WTC11 (cell line): ENCODE measurements around the gene KIAA1328. TPM values are rescaled to one million over a fixed set of nuclear protein-coding genes. Genes with fewer than 3 reads are reported as not detected.

Experiments used
- AFF4 ChIP-seq: sonication (generic); formaldehyde crosslinking; IDR thresholded peaks from 2 replicates; pipeline ENCODE4 v1.8.1; 2023; ENCODE audit warnings: mild to moderate bottlenecking, missing genetic modification reagents, borderline replicate concordance
- CREM ChIP-seq: sonication (generic); formaldehyde crosslinking; IDR thresholded peaks from 2 replicates; pipeline ENCODE4 v1.8.1; 2022; ENCODE audit warnings: mild to moderate bottlenecking, missing genetic modification reagents, moderate library complexity
- ERG ChIP-seq: fragments of 250-450 bp; sonication (Bioruptor Pico); IDR thresholded peaks from 2 replicates; pipeline ENCODE4 v1.8.0; 2021; ENCODE audit warnings: mild to moderate bottlenecking
- ETV6 ChIP-seq: sonication (generic); formaldehyde crosslinking; IDR thresholded peaks from 2 replicates; pipeline ENCODE4 v1.8.1; 2022; ENCODE audit warnings: mild to moderate bottlenecking, missing genetic modification reagents
- FOXP1 ChIP-seq: sonication (generic); formaldehyde crosslinking; IDR thresholded peaks from 2 replicates; pipeline ENCODE4 v1.8.0; 2022; ENCODE audit warnings: missing genetic modification reagents, mild to moderate bottlenecking, moderate library complexity, borderline replicate concordance
- GABPB1 ChIP-seq: sonication (generic); formaldehyde crosslinking; IDR thresholded peaks from 2 replicates; pipeline ENCODE4 v1.8.1; 2023; ENCODE audit warnings: mild to moderate bottlenecking, missing genetic modification reagents
- GRHL2 ChIP-seq: fragments of 250-450 bp; sonication (Bioruptor Pico); IDR thresholded peaks from 2 replicates; pipeline ENCODE4 v1.8.0; 2022; ENCODE audit warnings: mild to moderate bottlenecking, moderate library complexity; ENCODE audit not compliant: insufficient replicate concordance, severe bottlenecking
- JUN ChIP-seq: sonication (generic); formaldehyde crosslinking; IDR thresholded peaks from 2 replicates; pipeline ENCODE4 v1.8.0; 2023; ENCODE audit warnings: mild to moderate bottlenecking, missing genetic modification reagents
- MAX ChIP-seq: sonication (generic); formaldehyde crosslinking; IDR thresholded peaks from 2 replicates; pipeline ENCODE4 v1.8.0; 2022; ENCODE audit warnings: mild to moderate bottlenecking, missing genetic modification reagents
- MXD4 ChIP-seq: fragments of 250-450 bp; sonication (Bioruptor Pico); IDR thresholded peaks from 2 replicates; pipeline ENCODE4 v1.8.0; 2021; ENCODE audit warnings: mild to moderate bottlenecking, moderate library complexity, borderline replicate concordance
- MYBL2 ChIP-seq: sonication (generic); formaldehyde crosslinking; IDR thresholded peaks from 2 replicates; pipeline ENCODE4 v1.8.1; 2023; ENCODE audit warnings: mild to moderate bottlenecking, moderate library complexity, missing genetic modification reagents
- NFATC4 ChIP-seq: fragments of 250-450 bp; sonication (Bioruptor Pico); IDR thresholded peaks from 2 replicates; pipeline ENCODE4 v1.9.0; 2021; ENCODE audit warnings: mild to moderate bottlenecking
- NFYB ChIP-seq: sonication (generic); formaldehyde crosslinking; conservative IDR thresholded peaks from 2 replicates; pipeline ENCODE4 v1.8.0; 2022; ENCODE audit warnings: low read depth, missing genetic modification reagents
- NR3C1 ChIP-seq: sonication (generic); formaldehyde crosslinking; conservative IDR thresholded peaks from 2 replicates; pipeline ENCODE4 v1.8.1; 2023; ENCODE audit warnings: low read depth, mild to moderate bottlenecking, missing genetic modification reagents
- RELA ChIP-seq: sonication (generic); formaldehyde crosslinking; IDR thresholded peaks from 2 replicates; pipeline ENCODE4 v1.8.1; 2022; ENCODE audit warnings: missing genetic modification reagents, mild to moderate bottlenecking, borderline replicate concordance
- SMAD4 ChIP-seq: sonication (generic); formaldehyde crosslinking; IDR thresholded peaks from 2 replicates; pipeline ENCODE4 v1.8.0; 2022; ENCODE audit warnings: mild to moderate bottlenecking, missing genetic modification reagents
- SP1 ChIP-seq: sonication (generic); formaldehyde crosslinking; conservative IDR thresholded peaks from 2 replicates; pipeline ENCODE4 v1.8.1; 2022; ENCODE audit warnings: missing genetic modification reagents
- ZNF281 ChIP-seq: sonication (generic); formaldehyde crosslinking; IDR thresholded peaks from 2 replicates; pipeline ENCODE4 v1.8.0; 2023; ENCODE audit warnings: mild to moderate bottlenecking, missing genetic modification reagents
- ZNF317 ChIP-seq: sonication (generic); formaldehyde crosslinking; IDR thresholded peaks from 2 replicates; pipeline ENCODE4 v1.8.1; 2023; ENCODE audit warnings: low read depth, mild to moderate bottlenecking, moderate library complexity, missing genetic modification reagents, borderline replicate concordance
- ZNF396 ChIP-seq: fragments of 250-450 bp; sonication (Bioruptor Pico); IDR thresholded peaks from 2 replicates; pipeline ENCODE4 v1.8.0; 2021; ENCODE audit warnings: mild to moderate bottlenecking, moderate library complexity, borderline replicate concordance
- ZNF416 ChIP-seq: fragments of 250-450 bp; sonication (Bioruptor Pico); IDR thresholded peaks from 2 replicates; pipeline ENCODE4 v1.9.0; 2021; ENCODE audit warnings: mild to moderate bottlenecking, inconsistent platforms
- total RNA-seq: library from RNA; stranded (reverse); gene quantifications from 3 replicates; pipeline ENCODE4 v1.2.3, GENCODE V29; 2021
- TF ChIP-seq, protein P1 (sequence below): fragments of 250-450 bp; sonication (Bioruptor Pico); IDR thresholded peaks from 2 replicates; pipeline ENCODE4 v2.1.2; 2022; ENCODE audit warnings: mild to moderate bottlenecking, moderate library complexity
- TF ChIP-seq, protein P2 (sequence below): sonication (generic); formaldehyde crosslinking; IDR thresholded peaks from 2 replicates; pipeline ENCODE4 v1.8.0; 2023; ENCODE audit warnings: missing genetic modification reagents, mild to moderate bottlenecking, borderline replicate concordance
- TF ChIP-seq, protein P3 (sequence below): sonication (generic); formaldehyde crosslinking; IDR thresholded peaks from 2 replicates; pipeline ENCODE4 v1.8.1; 2023; ENCODE audit warnings: mild to moderate bottlenecking, missing genetic modification reagents, moderate library complexity

Gene KIAA1328
- total RNA-seq, 1 experiment from 2014 or later, result 4.8 TPM

DNA sequence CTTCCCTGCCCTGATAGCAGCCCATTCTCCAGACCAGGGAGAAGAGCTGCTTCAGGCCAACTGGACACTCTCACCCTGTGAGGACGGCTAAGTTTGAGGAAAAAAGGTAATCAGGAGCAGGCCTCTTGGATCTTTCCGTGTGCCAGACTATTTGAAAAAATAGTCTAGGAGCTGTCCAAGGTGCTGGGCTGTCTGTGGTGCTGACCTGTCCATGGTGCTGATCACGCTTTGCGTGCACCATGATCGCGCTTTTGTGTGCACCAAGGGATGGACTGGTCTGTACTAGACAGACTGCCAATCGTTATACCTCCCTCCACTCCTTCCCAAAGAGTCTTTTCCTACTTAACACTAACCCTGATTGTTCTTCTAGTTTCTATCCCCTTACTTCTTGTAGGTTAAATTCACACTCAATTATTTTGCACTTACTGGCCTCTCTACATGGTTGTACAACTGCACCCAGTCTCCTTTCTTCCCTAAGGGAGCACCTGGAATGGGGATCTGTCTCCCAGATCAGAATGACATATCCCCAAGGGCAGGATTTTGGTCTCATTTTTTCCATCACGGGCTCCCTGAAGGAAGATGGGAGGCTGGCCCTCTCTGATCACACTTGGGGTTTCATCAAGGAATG is 441.2 kb downstream of the KIAA1328 start (continued):
- no peak for TF ChIP-seq ZNF416
- peak; percentile 90; the same call in 1 of the 2 replicates for TF ChIP-seq ZNF396
- TF ChIP-seq GABPB1 (CRISPR knock-in tag), result peak; percentile 94
- peak; percentile 80; the same call in 1 of the 2 replicates for TF ChIP-seq ERG (CRISPR knock-in tag)
- TF ChIP-seq MYBL2, result peak; percentile 99
- TF ChIP-seq SMAD4, result peak; percentile 100
- TF ChIP-seq ZNF317, result peak; percentile 87
- peak; percentile 60; the same call in 1 of the 2 replicates for TF ChIP-seq NFATC4 (CRISPR knock-in tag)
- TF ChIP-seq GRHL2, result no peak
- TF ChIP-seq, protein P1, sequence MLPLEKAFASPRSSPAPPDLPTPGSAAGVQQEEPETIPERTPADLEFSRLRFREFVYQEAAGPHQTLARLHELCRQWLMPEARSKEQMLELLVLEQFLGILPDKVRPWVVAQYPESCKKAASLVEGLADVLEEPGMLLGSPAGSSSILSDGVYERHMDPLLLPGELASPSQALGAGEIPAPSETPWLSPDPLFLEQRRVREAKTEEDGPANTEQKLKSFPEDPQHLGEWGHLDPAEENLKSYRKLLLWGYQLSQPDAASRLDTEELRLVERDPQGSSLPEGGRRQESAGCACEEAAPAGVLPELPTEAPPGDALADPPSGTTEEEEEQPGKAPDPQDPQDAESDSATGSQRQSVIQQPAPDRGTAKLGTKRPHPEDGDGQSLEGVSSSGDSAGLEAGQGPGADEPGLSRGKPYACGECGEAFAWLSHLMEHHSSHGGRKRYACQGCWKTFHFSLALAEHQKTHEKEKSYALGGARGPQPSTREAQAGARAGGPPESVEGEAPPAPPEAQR, result peak; percentile 95
- peak; percentile 79 for TF ChIP-seq NFYB (CRISPR knock-in tag)
- peak; percentile 100 for TF ChIP-seq FOXP1 (CRISPR knock-in tag)
- TF ChIP-seq, protein P2, sequence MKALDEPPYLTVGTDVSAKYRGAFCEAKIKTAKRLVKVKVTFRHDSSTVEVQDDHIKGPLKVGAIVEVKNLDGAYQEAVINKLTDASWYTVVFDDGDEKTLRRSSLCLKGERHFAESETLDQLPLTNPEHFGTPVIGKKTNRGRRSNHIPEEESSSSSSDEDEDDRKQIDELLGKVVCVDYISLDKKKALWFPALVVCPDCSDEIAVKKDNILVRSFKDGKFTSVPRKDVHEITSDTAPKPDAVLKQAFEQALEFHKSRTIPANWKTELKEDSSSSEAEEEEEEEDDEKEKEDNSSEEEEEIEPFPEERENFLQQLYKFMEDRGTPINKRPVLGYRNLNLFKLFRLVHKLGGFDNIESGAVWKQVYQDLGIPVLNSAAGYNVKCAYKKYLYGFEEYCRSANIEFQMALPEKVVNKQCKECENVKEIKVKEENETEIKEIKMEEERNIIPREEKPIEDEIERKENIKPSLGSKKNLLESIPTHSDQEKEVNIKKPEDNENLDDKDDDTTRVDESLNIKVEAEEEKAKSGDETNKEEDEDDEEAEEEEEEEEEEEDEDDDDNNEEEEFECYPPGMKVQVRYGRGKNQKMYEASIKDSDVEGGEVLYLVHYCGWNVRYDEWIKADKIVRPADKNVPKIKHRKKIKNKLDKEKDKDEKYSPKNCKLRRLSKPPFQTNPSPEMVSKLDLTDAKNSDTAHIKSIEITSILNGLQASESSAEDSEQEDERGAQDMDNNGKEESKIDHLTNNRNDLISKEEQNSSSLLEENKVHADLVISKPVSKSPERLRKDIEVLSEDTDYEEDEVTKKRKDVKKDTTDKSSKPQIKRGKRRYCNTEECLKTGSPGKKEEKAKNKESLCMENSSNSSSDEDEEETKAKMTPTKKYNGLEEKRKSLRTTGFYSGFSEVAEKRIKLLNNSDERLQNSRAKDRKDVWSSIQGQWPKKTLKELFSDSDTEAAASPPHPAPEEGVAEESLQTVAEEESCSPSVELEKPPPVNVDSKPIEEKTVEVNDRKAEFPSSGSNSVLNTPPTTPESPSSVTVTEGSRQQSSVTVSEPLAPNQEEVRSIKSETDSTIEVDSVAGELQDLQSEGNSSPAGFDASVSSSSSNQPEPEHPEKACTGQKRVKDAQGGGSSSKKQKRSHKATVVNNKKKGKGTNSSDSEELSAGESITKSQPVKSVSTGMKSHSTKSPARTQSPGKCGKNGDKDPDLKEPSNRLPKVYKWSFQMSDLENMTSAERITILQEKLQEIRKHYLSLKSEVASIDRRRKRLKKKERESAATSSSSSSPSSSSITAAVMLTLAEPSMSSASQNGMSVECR (CRISPR knock-in tag), result peak; percentile 100
- TF ChIP-seq RELA (CRISPR knock-in tag), result peak; percentile 98
- TF ChIP-seq, protein P3, sequence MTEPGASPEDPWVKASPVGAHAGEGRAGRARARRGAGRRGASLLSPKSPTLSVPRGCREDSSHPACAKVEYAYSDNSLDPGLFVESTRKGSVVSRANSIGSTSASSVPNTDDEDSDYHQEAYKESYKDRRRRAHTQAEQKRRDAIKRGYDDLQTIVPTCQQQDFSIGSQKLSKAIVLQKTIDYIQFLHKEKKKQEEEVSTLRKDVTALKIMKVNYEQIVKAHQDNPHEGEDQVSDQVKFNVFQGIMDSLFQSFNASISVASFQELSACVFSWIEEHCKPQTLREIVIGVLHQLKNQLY (CRISPR knock-in tag), result peak; percentile 99
- TF ChIP-seq ZNF281 (CRISPR knock-in tag), result peak; percentile 100
- TF ChIP-seq MXD4, result no peak
- TF ChIP-seq MAX (CRISPR knock-in tag), result peak; percentile 96
- TF ChIP-seq NR3C1, result peak; percentile 99
- peak; percentile 100 for TF ChIP-seq JUN (CRISPR knock-in tag)
- peak; percentile 97 for TF ChIP-seq CREM (CRISPR knock-in tag)
- TF ChIP-seq AFF4 (CRISPR knock-in tag), result peak; percentile 98
- peak; percentile 94 for TF ChIP-seq SP1
- TF ChIP-seq ETV6 (CRISPR knock-in tag), result peak; percentile 100
